ENCODE measurements around the gene EPN1.

EPN1 gene

DNA sequence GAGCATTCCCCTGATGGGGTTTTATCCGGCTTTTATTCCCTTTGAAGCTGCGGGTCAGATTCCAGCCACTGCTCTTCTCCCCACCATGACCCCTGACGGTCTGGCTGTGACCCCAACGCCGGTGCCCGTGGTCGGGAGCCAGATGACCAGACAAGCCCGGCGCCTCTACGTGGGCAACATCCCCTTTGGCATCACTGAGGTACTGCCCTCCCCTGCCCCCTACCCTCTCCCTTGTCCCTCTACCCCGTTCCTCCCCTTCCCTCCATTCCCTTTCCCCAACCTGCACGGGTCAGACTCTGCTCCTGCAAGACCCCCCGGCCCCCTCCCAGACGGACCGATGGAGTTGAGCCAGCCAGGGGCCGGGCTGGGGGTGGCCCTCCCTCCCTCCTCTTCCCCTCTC, 14.0 kb upstream of the EPN1 start:
- TF ChIP-seq, protein P1, sequence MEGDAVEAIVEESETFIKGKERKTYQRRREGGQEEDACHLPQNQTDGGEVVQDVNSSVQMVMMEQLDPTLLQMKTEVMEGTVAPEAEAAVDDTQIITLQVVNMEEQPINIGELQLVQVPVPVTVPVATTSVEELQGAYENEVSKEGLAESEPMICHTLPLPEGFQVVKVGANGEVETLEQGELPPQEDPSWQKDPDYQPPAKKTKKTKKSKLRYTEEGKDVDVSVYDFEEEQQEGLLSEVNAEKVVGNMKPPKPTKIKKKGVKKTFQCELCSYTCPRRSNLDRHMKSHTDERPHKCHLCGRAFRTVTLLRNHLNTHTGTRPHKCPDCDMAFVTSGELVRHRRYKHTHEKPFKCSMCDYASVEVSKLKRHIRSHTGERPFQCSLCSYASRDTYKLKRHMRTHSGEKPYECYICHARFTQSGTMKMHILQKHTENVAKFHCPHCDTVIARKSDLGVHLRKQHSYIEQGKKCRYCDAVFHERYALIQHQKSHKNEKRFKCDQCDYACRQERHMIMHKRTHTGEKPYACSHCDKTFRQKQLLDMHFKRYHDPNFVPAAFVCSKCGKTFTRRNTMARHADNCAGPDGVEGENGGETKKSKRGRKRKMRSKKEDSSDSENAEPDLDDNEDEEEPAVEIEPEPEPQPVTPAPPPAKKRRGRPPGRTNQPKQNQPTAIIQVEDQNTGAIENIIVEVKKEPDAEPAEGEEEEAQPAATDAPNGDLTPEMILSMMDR (IDR thresholded peaks at IDR 0.05; ENCODE audit: low read depth, low read length), result no peak

DNA sequence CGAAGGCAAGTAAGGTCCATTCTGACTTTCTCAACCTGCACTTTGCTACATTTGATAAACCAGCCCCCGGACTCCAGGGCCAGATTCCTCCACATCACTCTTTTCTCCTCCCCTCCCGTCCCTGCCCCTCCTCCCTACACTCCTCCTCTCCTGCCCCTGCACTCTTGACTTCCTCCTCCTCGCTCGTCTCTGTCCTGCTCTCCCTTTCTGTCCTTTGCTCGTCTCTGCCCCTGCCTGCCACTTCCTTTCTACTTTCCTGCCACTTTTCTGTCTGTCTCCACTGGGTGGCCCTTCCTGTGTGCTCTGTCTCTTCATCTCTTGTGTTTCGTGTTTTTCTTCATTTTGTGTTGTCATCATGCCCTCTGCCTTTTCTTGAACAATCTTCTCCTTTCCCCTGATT, 13.2 kb upstream of the EPN1 start:
- no peak for DNase-seq (ENCODE audit: low read depth, low spot score)
- in situ Hi-C loops (cut with HindIII; ENCODE audit: low sequenced_read_pairs), result no loop called here
- no peak overlapping the region for H3K4me3 ChIP-seq (ENCODE audit: low read depth, low read length)
- TF ChIP-seq, protein P1 (IDR thresholded peaks at IDR 0.05; ENCODE audit: low read depth, low read length), result no peak

More for the DNA sequence above, 14.0 kb upstream of the EPN1 start:
- in situ Hi-C loops (cut with HindIII; ENCODE audit: low sequenced_read_pairs), result no loop called here
- no peak for DNase-seq (ENCODE audit: low read depth, low spot score)
- H3K4me3 ChIP-seq (ENCODE audit: low read depth, low read length), result no peak overlapping the region

DNA sequence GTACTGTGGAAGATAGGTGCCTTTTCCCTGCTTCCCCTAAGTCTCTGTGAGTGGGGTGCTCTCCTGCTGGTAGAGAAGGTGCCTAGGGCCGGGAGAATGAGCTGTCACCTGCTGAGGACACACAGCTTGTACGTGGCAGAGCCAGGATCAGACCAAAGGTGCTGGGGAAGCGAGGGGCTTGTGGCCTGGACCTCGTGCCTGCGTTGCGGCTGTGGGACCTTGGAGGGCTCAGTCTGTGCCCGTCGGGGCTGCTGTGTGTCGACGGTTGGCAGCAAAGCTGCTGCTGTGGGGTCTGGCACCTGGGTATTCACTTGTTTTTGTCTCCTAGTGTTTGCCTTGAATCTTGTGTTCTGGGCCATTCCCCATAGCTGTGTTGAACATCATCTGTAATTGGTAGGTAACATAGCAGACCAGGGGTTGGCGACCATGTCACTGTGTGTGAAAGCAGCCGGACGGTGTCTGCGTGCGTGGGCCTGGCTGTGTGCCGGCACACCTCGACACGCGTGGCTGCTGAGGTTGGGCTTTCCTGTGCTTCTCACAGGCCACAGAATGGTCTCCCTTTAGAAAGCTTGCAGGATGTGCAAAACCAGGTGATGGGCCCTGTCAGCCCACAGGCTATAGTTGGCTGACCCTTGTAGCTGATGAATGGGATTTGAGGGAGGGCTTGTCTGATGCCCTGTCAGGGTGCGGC, 11.0 kb upstream of the EPN1 start:
- in situ Hi-C loops (cut with HindIII; ENCODE audit: low sequenced_read_pairs), result no loop called here
- TF ChIP-seq, protein P1 (IDR thresholded peaks at IDR 0.05; ENCODE audit: low read depth, low read length), result no peak
- H3K4me3 ChIP-seq (ENCODE audit: low read depth, low read length), result no peak overlapping the region
- DNase-seq (ENCODE audit: low read depth, low spot score), result no peak

DNA sequence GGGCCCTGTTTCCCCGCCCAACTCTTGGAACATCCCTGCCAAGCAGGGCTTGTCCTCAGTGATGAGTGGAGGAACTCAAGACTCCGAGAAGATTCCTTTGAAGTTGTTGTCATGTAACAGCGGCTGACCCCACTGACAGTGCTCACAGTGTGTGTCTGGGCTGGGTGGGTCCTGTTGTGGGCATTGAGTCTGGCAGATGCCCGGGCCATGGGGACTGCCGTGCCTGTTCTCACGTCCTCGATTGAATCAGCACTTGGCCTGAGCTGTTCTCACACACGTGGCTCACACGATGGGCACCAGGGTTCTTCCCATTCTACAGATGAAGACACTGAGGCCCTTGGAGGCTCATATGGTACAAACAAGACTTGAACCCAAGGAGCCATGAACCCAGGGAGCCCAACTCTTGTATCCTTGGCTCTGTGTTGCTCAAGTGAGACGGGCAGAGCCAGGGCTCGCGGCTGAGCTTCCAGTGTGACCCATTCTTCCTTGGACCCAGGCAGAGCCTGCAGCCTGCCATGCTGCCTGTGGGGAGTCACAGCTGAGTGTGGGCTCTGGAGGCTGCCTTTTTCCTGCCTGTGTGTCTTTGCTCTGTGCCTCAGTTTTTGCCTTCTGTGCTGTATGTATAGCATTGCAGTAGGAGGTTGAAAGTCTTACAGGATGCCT, 8.6 kb upstream of the EPN1 start:
- DNase-seq (ENCODE audit: low read depth, low spot score), result no peak
- TF ChIP-seq, protein P1 (IDR thresholded peaks at IDR 0.05; ENCODE audit: low read depth, low read length), result no peak
- in situ Hi-C loops (cut with HindIII; ENCODE audit: low sequenced_read_pairs), result no loop called here
- no peak overlapping the region for H3K4me3 ChIP-seq (ENCODE audit: low read depth, low read length)

DNA sequence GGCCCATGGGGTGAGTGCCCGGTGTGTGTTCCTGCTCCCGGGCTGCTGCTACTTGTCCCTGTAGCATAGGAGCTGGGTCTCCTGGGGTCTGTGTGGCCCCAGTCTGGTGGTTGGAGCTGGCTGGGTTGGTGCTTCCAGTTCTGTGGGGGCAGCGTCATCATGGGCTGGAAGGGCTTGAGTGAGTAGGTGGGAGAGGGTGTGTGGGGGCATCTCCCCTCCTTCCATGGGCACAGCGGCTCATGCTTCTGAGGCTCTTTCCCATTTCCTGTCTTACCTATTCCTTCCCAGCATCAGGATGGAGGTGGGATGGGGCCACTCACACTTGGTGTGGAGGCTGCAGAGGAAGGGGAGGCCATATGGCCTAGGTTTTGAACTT, 8.0 kb upstream of the EPN1 start:
- H3K4me3 ChIP-seq (ENCODE audit: low read depth, low read length), result no peak overlapping the region
- TF ChIP-seq, protein P1 (IDR thresholded peaks at IDR 0.05; ENCODE audit: low read depth, low read length), result no peak
- in situ Hi-C loops (cut with HindIII; ENCODE audit: low sequenced_read_pairs), result no loop called here
- DNase-seq (ENCODE audit: low read depth, low spot score), result no peak

DNA sequence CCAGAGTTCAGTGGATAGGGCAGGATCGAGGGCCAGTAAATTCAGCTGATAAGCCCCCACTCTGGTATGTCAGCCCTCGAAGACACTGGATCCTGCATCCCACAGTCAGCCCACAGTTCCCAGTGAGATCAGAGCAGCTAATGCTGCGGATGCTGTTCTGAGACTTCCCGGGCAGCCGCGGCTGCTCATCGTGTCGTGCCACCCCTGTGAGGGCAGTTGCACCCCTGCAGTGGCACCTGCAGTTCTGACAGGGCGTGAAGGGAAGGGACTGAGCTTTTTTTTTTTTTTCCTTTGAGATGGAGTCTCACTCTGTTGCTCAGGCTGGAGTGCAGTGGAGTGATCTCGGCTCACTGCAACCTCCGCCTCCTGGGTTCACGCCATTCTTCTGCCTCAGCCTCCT, 7.5 kb upstream of the EPN1 start:
- TF ChIP-seq, protein P1 (IDR thresholded peaks at IDR 0.05; ENCODE audit: low read depth, low read length), result no peak
- H3K4me3 ChIP-seq (ENCODE audit: low read depth, low read length), result no peak overlapping the region
- in situ Hi-C loops (cut with HindIII; ENCODE audit: low sequenced_read_pairs), result no loop called here
- no peak for DNase-seq (ENCODE audit: low read depth, low spot score)
